ENCODE results near the gene GUCA2B.

GUCA2B gene

GRCh38 chr1:42189931-42190853 lies 37.0 kb downstream of the GUCA2B start:
- no peak for DNase-seq

GRCh38 chr1:42191319-42191718 lies 38.1 kb downstream of the GUCA2B start:
- DNase-seq, result no peak

- DNase-seq, result no peak
Measured at GRCh38 chr1:42192106-42192505, 38.9 kb downstream of the GUCA2B start.

DNA sequence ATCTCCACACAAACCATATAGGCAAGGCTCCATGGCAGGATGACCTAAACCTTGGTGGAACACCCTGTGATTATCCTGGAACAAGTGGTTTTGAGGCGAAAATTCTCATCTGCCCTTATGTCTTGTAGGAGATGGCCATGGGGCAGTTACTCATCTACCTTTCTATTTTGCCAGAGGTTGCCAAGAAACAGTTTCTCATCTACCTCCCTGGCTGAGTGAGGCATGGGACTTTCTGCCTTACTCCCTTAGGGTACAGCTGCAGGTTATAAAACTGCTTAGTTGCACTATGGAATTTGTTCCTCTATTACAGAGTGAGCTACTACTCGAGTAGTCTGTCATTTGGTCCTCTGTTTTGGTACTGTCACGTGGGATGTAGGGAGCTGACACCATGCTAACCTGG lies 42.6 kb downstream of the GUCA2B start:
- DNase-seq, result no peak

- no peak for DNase-seq
Measured at GRCh38 chr1:42198251-42198650, 45.0 kb downstream of the GUCA2B start.

DNA sequence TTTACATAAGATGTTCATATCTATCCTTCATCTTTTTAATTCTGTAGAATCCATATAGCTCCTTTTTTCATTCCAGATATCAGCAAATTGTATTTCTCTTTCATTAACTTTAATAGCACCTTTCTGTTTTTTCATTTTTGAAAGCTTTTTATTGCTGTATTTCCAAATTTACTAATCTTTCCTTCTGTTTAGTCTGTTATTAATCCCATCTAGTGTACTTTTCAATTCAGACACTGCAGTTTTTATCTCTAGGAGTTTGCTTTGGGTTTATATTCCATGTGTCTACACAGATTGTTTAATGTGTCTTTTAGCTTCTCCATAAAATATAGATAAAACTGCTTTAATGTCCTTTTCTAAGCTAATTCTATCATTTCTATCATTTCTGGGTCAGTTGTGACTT lies 48.8 kb downstream of the GUCA2B start:
- no peak for DNase-seq

Data from right kidney (tissue), 1 donor.